DMS153 treated with DMSO at 0.1 percent for 48 hours (cell line): Measurements from ENCODE around the gene CADM2.

Source experiments
- DNase-seq: peaks from one replicate; lab custom pipeline; 2025; ENCODE audit not compliant: unreplicated experiment; lab: John Stamatoyannopoulos, UW

The CADM2 gene

GRCh38 chr3:85780806-85781205, 822.0 kb downstream of the CADM2 start:
- DNase-seq, result no peak

GRCh38 chr3:85781806-85782205, 823.0 kb downstream of the CADM2 start:
- DNase-seq, result peak; percentile 36

- no peak for DNase-seq
Measured at GRCh38 chr3:85783291-85783690, 824.5 kb downstream of the CADM2 start.

GRCh38 chr3:85785766-85786165, 827.0 kb downstream of the CADM2 start:
- no peak for DNase-seq

- DNase-seq, result no peak
Measured at GRCh38 chr3:85790445-85791030, 831.7 kb downstream of the CADM2 start.

- DNase-seq, result no peak
Measured at GRCh38 chr3:85796140-85796539, 837.4 kb downstream of the CADM2 start.

GRCh38 chr3:85800676-85801075, 841.9 kb downstream of the CADM2 start:
- DNase-seq, result no peak

- no peak for DNase-seq
Measured at GRCh38 chr3:85801955-85802354, 843.2 kb downstream of the CADM2 start.

- no peak for DNase-seq
Measured at GRCh38 chr3:85808755-85809154, 850.0 kb downstream of the CADM2 start.

- DNase-seq, result no peak
Measured at GRCh38 chr3:85821130-85821756, 862.5 kb downstream of the CADM2 start.

- no peak for DNase-seq
Measured at GRCh38 chr3:85835857-85836440, 877.2 kb downstream of the CADM2 start.

- DNase-seq, result no peak
Measured at GRCh38 chr3:85837402-85837801, 878.6 kb downstream of the CADM2 start.

GRCh38 chr3:85838921-85839320, 880.1 kb downstream of the CADM2 start:
- peak; percentile 23 for DNase-seq

- no peak for DNase-seq
Measured at GRCh38 chr3:85842081-85842480, 883.3 kb downstream of the CADM2 start.

- DNase-seq, result peak; percentile 4
Measured at GRCh38 chr3:85846940-85847339, 888.2 kb downstream of the CADM2 start.

- no peak for DNase-seq
Measured at GRCh38 chr3:85851071-85851470, 892.3 kb downstream of the CADM2 start.

GRCh38 chr3:85853805-85854204, 895.0 kb downstream of the CADM2 start:
- DNase-seq, result no peak

GRCh38 chr3:85862893-85863455, 904.2 kb downstream of the CADM2 start:
- DNase-seq, result no peak

GRCh38 chr3:85864896-85865295, 906.1 kb downstream of the CADM2 start:
- DNase-seq, result no peak

- DNase-seq, result no peak
Measured at GRCh38 chr3:85867072-85867471, 908.3 kb downstream of the CADM2 start.

- DNase-seq, result no peak
Measured at GRCh38 chr3:85875589-85875988, 916.8 kb downstream of the CADM2 start.

GRCh38 chr3:85877631-85878030, 918.8 kb downstream of the CADM2 start:
- no peak for DNase-seq
